ENCODE measurements around the gene CUL4B. TPM values are rescaled to one million over a fixed set of nuclear protein-coding genes. Genes with fewer than 3 reads are reported as not detected.
"Not testable (repeated sequence)": the region's sequence is repeated elsewhere in the genome, so short reads cannot be mapped to it uniquely, and the experiment has no call there.

CUL4B gene
- 30.3 and 50.6 TPM in 2 replicates for total RNA-seq (2014; rRNA removed; shearing (Covaris generic); ENCODE audit: low replicate concordance)

GRCh38 chrX:120560842-120561633, at the start of gene CUL4B:
Gene CUL4B (minus strand): TSS chrX:120560962. CDS start chrX:120560638, 324 bp downstream.
- H4K20me1 ChIP-seq (ENCODE audit: insufficient read depth, low read depth, low read length): no peaks in the 10 kb centered on the region
- H3K36me3 ChIP-seq (ENCODE audit: insufficient read depth, low read length): peaks cover 9% of the 10 kb centered on the region
- H3K9ac ChIP-seq (ENCODE audit: low read length): peak within 1 kb of the TSS; percentile 91
- DNase-seq: peak; percentile 96
- H3K9me3 ChIP-seq (ENCODE audit: low read length): no peaks in the 10 kb centered on the region
- peak within 1 kb of the TSS; percentile 72 for H3K4me3 ChIP-seq (ENCODE audit: low read length)
- H3K9me2 ChIP-seq (replicated peaks; ENCODE audit: insufficient read depth, low read length): no peaks in the 10 kb centered on the region
- no peaks in the 10 kb centered on the region for H3K27me3 ChIP-seq (ENCODE audit: low read length)
- peak within 1 kb of the TSS; percentile 21; the same call in 1 of the 2 replicates for H2AFZ ChIP-seq (ENCODE audit: low read length)
- peak within 1 kb of the TSS; percentile 75 for H3K4me2 ChIP-seq (ENCODE audit: low read depth, low read length, poor library complexity, severe bottlenecking)
- H3K27ac ChIP-seq (ENCODE audit: low read length): peak within 1 kb of the TSS; percentile 91
- peaks cover 34% of the 10 kb centered on the region for H3K79me2 ChIP-seq (ENCODE audit: low read length)
- peaks cover 28% of the 10 kb centered on the region for H3K4me1 ChIP-seq (ENCODE audit: low read length)

GRCh38 chrX:120604361-120604782, 43.6 kb upstream of the CUL4B start:
- H3K79me2 ChIP-seq (ENCODE audit: low read length): peaks cover 35% of the 10 kb centered on the region
- no peaks in the 10 kb centered on the region for H3K27me3 ChIP-seq (ENCODE audit: low read length)
- peak overlapping the region; percentile 92 for H3K9ac ChIP-seq (ENCODE audit: low read length)
- peak overlapping the region; percentile 73 for H3K4me2 ChIP-seq (ENCODE audit: low read depth, low read length, poor library complexity, severe bottlenecking)
- peak overlapping the region; percentile 86 for H3K27ac ChIP-seq (ENCODE audit: low read length)
- H3K9me2 ChIP-seq (replicated peaks; ENCODE audit: insufficient read depth, low read length): no peaks in the 10 kb centered on the region
- H3K4me3 ChIP-seq (ENCODE audit: low read length): peak overlapping the region; percentile 81
- H3K36me3 ChIP-seq (ENCODE audit: insufficient read depth, low read length): peaks cover 15% of the 10 kb centered on the region; the same call in 1 of the 2 replicates
- peaks cover 10% of the 10 kb centered on the region; the same call in 1 of the 2 replicates for H3K4me1 ChIP-seq (ENCODE audit: low read length)
- H2AFZ ChIP-seq (ENCODE audit: low read length): no peak overlapping the region
- no peaks in the 10 kb centered on the region for H4K20me1 ChIP-seq (ENCODE audit: insufficient read depth, low read depth, low read length)
- DNase-seq: peak; percentile 72
- H3K9me3 ChIP-seq (ENCODE audit: low read length): no peaks in the 10 kb centered on the region

- Histone ChIP-seq H4K20me1 (ENCODE audit: insufficient read depth, low read depth, low read length) (no peaks in the 10 kb centered on the region), H3K9me2 (replicated peaks; ENCODE audit: insufficient read depth, low read length) (no peaks in the 10 kb centered on the region), H3K27ac (ENCODE audit: low read length) (peak within 1 kb of the TSS; percentile 86), H3K36me3 (ENCODE audit: insufficient read depth, low read length) (peaks cover 15% of the 10 kb centered on the region; the same call in 1 of the 2 replicates), H3K79me2 (ENCODE audit: low read length) (peaks cover 35% of the 10 kb centered on the region), H3K4me1 (ENCODE audit: low read length) (peaks cover 10% of the 10 kb centered on the region; the same call in 1 of the 2 replicates), H3K4me2 (ENCODE audit: low read depth, low read length, poor library complexity, severe bottlenecking) (peak within 1 kb of the TSS; percentile 73), H3K9ac (ENCODE audit: low read length) (peak within 1 kb of the TSS; percentile 92), H3K9me3 (ENCODE audit: low read length) (no peaks in the 10 kb centered on the region), H3K27me3 (ENCODE audit: low read length) (no peaks in the 10 kb centered on the region), H3K4me3 (ENCODE audit: low read length) (peak within 1 kb of the TSS; percentile 81), H2AFZ (ENCODE audit: low read length) (no peak within 1 kb of the TSS; the same call in 1 of the 2 replicates)
- peak; percentile 96 for DNase-seq
Observed at GRCh38 chrX:120603707-120604360, 43.1 kb upstream of the CUL4B start, which contains the start of gene MCTS1. Gene MCTS1 (plus strand): TSS chrX:120604101. CDS start chrX:120604237, 136 bp downstream.

GRCh38 chrX:120585702-120586101, 24.9 kb upstream of the CUL4B start:
- H3K4me2 ChIP-seq (ENCODE audit: low read depth, low read length, poor library complexity, severe bottlenecking): no peak overlapping the region
- H3K9ac ChIP-seq (ENCODE audit: low read length): no peak overlapping the region
- H3K9me3 ChIP-seq (ENCODE audit: low read length): no peaks in the 10 kb centered on the region
- no peaks in the 10 kb centered on the region for H3K27me3 ChIP-seq (ENCODE audit: low read length)
- H3K9me2 ChIP-seq (replicated peaks; ENCODE audit: insufficient read depth, low read length): no peaks in the 10 kb centered on the region
- H3K79me2 ChIP-seq (ENCODE audit: low read length): no peaks in the 10 kb centered on the region
- no peaks in the 10 kb centered on the region for H4K20me1 ChIP-seq (ENCODE audit: insufficient read depth, low read depth, low read length)
- DNase-seq: no peak
- no peaks in the 10 kb centered on the region for H3K36me3 ChIP-seq (ENCODE audit: insufficient read depth, low read length)
- H3K4me3 ChIP-seq (ENCODE audit: low read length): no peak overlapping the region
- H2AFZ ChIP-seq (ENCODE audit: low read length): no peak overlapping the region
- H3K4me1 ChIP-seq (ENCODE audit: low read length): no peaks in the 10 kb centered on the region
- H3K27ac ChIP-seq (ENCODE audit: low read length): no peak overlapping the region

- Histone ChIP-seq H3K36me3 (ENCODE audit: insufficient read depth, low read length) (no peaks in the 10 kb centered on the region), H3K27me3 (ENCODE audit: low read length) (no peaks in the 10 kb centered on the region), H3K27ac (ENCODE audit: low read length) (no peak overlapping the region), H3K9ac (ENCODE audit: low read length) (no peak overlapping the region), H3K4me3 (ENCODE audit: low read length) (no peak overlapping the region), H3K9me3 (ENCODE audit: low read length) (no peaks in the 10 kb centered on the region), H2AFZ (ENCODE audit: low read length) (no peak overlapping the region), H3K4me2 (ENCODE audit: low read depth, low read length, poor library complexity, severe bottlenecking) (no peak overlapping the region), H3K4me1 (ENCODE audit: low read length) (no peaks in the 10 kb centered on the region), H3K9me2 (replicated peaks; ENCODE audit: insufficient read depth, low read length) (no peaks in the 10 kb centered on the region), H3K79me2 (ENCODE audit: low read length) (no peaks in the 10 kb centered on the region), H4K20me1 (ENCODE audit: insufficient read depth, low read depth, low read length) (no peaks in the 10 kb centered on the region)
- DNase-seq: no peak
Observed at GRCh38 chrX:120575379-120576114, 14.8 kb upstream of the CUL4B start.

- H2AFZ ChIP-seq (ENCODE audit: low read length); H3K4me3 ChIP-seq (ENCODE audit: low read length); H3K4me2 ChIP-seq (ENCODE audit: low read depth, low read length, poor library complexity, severe bottlenecking); H3K4me1 ChIP-seq (ENCODE audit: low read length); H3K9ac ChIP-seq (ENCODE audit: low read length); H3K9me3 ChIP-seq (ENCODE audit: low read length); H3K9me2 ChIP-seq (replicated peaks; ENCODE audit: insufficient read depth, low read length); H3K79me2 ChIP-seq (ENCODE audit: low read length); H3K36me3 ChIP-seq (ENCODE audit: insufficient read depth, low read length); H3K27me3 ChIP-seq (ENCODE audit: low read length); H3K27ac ChIP-seq (ENCODE audit: low read length); DNase-seq; H4K20me1 ChIP-seq (ENCODE audit: insufficient read depth, low read depth, low read length): not testable (repeated sequence)
Observed at GRCh38 chrX:120573806-120574205, 13.0 kb upstream of the CUL4B start.

GRCh38 chrX:120570011-120570600, 9.3 kb upstream of the CUL4B start:
- Histone ChIP-seq H4K20me1 (ENCODE audit: insufficient read depth, low read depth, low read length) (no peaks in the 10 kb centered on the region), H3K4me1 (ENCODE audit: low read length) (0 out of 2 replicates have a peak, but pooled peaks cover under 1% of the 10 kb centered on the region), H3K36me3 (ENCODE audit: insufficient read depth, low read length) (no peaks in the 10 kb centered on the region), H3K79me2 (ENCODE audit: low read length) (no peaks in the 10 kb centered on the region), H3K27me3 (ENCODE audit: low read length) (no peaks in the 10 kb centered on the region), H3K4me3 (ENCODE audit: low read length) (no peak overlapping the region), H3K27ac (ENCODE audit: low read length) (no peak overlapping the region), H3K9me3 (ENCODE audit: low read length) (no peaks in the 10 kb centered on the region), H3K4me2 (ENCODE audit: low read depth, low read length, poor library complexity, severe bottlenecking) (no peak overlapping the region), H2AFZ (ENCODE audit: low read length) (no peak overlapping the region), H3K9ac (ENCODE audit: low read length) (no peak overlapping the region), H3K9me2 (replicated peaks; ENCODE audit: insufficient read depth, low read length) (no peaks in the 10 kb centered on the region)
- no peak for DNase-seq

All from Karpas-422 (cell line).